T-helper 2 cell treated with Interferon-gamma antibody and Interleukin-4, amounts not matched to agents 5 μg/mL and 100 μg/mL, for 36 hours (primary cell): Measurements from ENCODE around the gene OR2J3.
"Not testable (repeated sequence)": the region's sequence is repeated elsewhere in the genome, so short reads cannot be mapped to it uniquely, and the experiment has no call there.

ENCODE experiments used
- DNase-seq: peaks from one replicate; pipeline ENCODE4 v3.0.0; 2021; ENCODE audit warnings: low spot score
- H3K27ac Mint-ChIP-seq: one replicate; pipeline ENCODE4 v1.8.0; 2021; ENCODE audit warnings: mild to moderate bottlenecking, mixed read lengths
- H3K27me3 Mint-ChIP-seq: one replicate; pipeline ENCODE4 v1.8.0; 2021; ENCODE audit warnings: low read depth, mixed read lengths
- H3K36me3 Mint-ChIP-seq: one replicate; pipeline ENCODE4 v1.8.0; 2021; ENCODE audit warnings: low read depth, mixed read lengths
- H3K4me1 Mint-ChIP-seq: one replicate; pipeline ENCODE4 v1.8.0; 2021; ENCODE audit warnings: low read depth, mixed read lengths
- H3K4me3 Mint-ChIP-seq: one replicate; pipeline ENCODE4 v1.8.0; 2022; ENCODE audit warnings: mild to moderate bottlenecking, moderate library complexity, mixed read lengths
- H3K9me3 Mint-ChIP-seq: one replicate; pipeline ENCODE4 v1.8.0; 2021; ENCODE audit warnings: mixed read lengths

Gene OR2J3

GRCh38 chr6:29107758-29108157 is at the start of gene OR2J3:
OR2J3 (plus strand) TSS chr6:29108058; CDS start chr6:29111891, 3,833 bp downstream.
- Mint-ChIP-seq H3K4me1 (no peaks in the 10 kb centered on the region), H3K9me3 (no peaks in the 10 kb centered on the region), H3K27ac (no peak within 1 kb of the TSS), H3K27me3 (peaks cover 8% of the 10 kb centered on the region), H3K36me3 (no peaks in the 10 kb centered on the region), H3K4me3 (no peak within 1 kb of the TSS)
- no peak for DNase-seq

DNA sequence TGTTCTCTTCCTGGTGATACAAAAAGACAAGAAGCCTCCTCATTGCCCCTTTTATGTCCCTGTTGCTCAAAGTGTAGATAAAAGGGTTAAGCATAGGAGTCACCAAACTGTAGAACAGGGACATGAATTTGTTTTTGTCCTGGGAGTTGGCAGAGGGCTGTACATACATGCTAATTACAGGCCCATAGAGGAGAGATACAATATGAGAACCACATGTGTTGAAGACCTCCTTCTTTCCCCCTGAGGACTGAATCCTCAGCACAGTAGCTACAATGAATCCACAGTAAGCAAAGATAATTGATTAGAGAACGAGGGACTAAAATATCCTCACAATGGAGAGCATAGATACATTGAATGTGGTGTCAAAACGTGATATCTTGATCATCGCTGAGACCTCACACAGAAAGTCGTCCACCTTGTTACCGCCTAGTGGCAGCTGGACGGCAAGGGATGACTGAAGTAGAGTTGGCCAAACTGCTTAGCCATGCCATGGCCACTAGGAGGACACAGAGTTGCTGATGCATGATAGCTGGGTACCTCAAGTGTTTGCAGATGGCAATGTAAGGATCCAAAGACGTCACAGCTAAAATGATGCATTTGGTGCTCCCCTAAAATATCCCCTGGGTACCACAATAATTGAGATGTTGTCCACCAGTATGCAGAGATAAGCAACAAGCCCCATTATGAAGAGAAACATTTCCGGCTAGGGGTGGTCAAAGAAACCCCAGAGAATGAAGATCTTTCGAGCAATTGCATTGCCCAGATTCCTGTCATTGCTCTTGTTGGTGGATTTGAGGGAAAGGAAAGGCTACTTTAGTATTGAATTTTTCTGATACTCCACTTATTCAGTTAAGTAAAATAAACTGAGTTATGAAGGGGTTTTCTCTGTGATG is 35.8 kb upstream of the OR2J3 start:
- Mint-ChIP-seq H3K36me3 (no peaks in the 10 kb centered on the region), H3K4me1 (no peaks in the 10 kb centered on the region), H3K27ac (no peak overlapping the region), H3K4me3 (no peak overlapping the region), H3K27me3 (peaks cover 13% of the 10 kb centered on the region), H3K9me3 (no peaks in the 10 kb centered on the region)
- DNase-seq: no peak

DNA sequence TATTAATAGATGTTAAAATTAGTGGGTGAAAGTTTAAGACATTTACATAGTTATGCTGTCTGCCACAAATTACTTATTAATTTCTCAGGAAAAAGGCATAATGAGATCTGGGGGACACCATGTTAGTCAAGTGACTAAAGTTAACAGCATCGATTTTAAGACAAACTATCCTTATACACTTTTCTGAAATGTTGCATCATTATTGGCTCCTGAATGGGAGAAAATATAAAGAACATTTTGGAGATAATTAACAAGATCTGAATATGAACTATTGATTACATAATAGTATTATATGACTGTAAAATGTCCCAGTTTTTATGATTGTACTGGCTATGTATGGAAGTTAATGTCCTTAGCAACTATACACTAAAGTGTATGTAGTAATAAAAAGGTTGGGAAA is 28.7 kb upstream of the OR2J3 start:
- DNase-seq: no peak
- peaks cover 11% of the 10 kb centered on the region for H3K27me3 Mint-ChIP-seq
- H3K27ac Mint-ChIP-seq: no peak overlapping the region
- no peak overlapping the region for H3K4me3 Mint-ChIP-seq
- no peaks in the 10 kb centered on the region for H3K36me3 Mint-ChIP-seq
- H3K4me1 Mint-ChIP-seq: no peaks in the 10 kb centered on the region
- no peaks in the 10 kb centered on the region for H3K9me3 Mint-ChIP-seq

GRCh38 chr6:29081312-29081711 is 26.5 kb upstream of the OR2J3 start:
- no peak overlapping the region for H3K4me3 Mint-ChIP-seq
- no peaks in the 10 kb centered on the region for H3K9me3 Mint-ChIP-seq
- no peak for DNase-seq
- H3K27ac Mint-ChIP-seq: no peak overlapping the region
- peaks cover 5% of the 10 kb centered on the region for H3K27me3 Mint-ChIP-seq
- no peaks in the 10 kb centered on the region for H3K36me3 Mint-ChIP-seq
- H3K4me1 Mint-ChIP-seq: no peaks in the 10 kb centered on the region

- Mint-ChIP-seq H3K9me3 (no peaks in the 10 kb centered on the region), H3K4me3 (no peak overlapping the region), H3K27me3 (peaks cover 5% of the 10 kb centered on the region), H3K4me1 (no peaks in the 10 kb centered on the region), H3K27ac (no peak overlapping the region), H3K36me3 (no peaks in the 10 kb centered on the region)
- DNase-seq: no peak
Observed at GRCh38 chr6:29082457-29082856, 25.4 kb upstream of the OR2J3 start.

GRCh38 chr6:29087213-29087612 is 20.6 kb upstream of the OR2J3 start, which contains the start of gene OR2B3:
OR2B3 (minus strand) TSS chr6:29087313; CDS start chr6:29087248, 65 bp downstream.
- Mint-ChIP-seq H3K27me3 (peaks cover 8% of the 10 kb centered on the region), H3K27ac (no peak within 1 kb of the TSS), H3K9me3 (no peaks in the 10 kb centered on the region), H3K4me1 (no peaks in the 10 kb centered on the region), H3K4me3 (no peak within 1 kb of the TSS), H3K36me3 (no peaks in the 10 kb centered on the region)
- no peak for DNase-seq

- H3K4me1 Mint-ChIP-seq: no peaks in the 10 kb centered on the region
- H3K27me3 Mint-ChIP-seq: peaks cover 11% of the 10 kb centered on the region
- H3K27ac Mint-ChIP-seq: no peak overlapping the region
- H3K9me3 Mint-ChIP-seq: no peaks in the 10 kb centered on the region
- no peak overlapping the region for H3K4me3 Mint-ChIP-seq
- H3K36me3 Mint-ChIP-seq: no peaks in the 10 kb centered on the region
- no peak for DNase-seq
Observed at GRCh38 chr6:29092957-29093356, 14.9 kb upstream of the OR2J3 start.

GRCh38 chr6:29097803-29098202 is 10.1 kb upstream of the OR2J3 start:
- Mint-ChIP-seq H3K4me1 (no peaks in the 10 kb centered on the region), H3K27ac (no peak overlapping the region), H3K9me3 (no peaks in the 10 kb centered on the region), H3K27me3 (peaks cover 13% of the 10 kb centered on the region), H3K36me3 (no peaks in the 10 kb centered on the region), H3K4me3 (no peak overlapping the region)
- no peak for DNase-seq

GRCh38 chr6:29099190-29099589 is 8.7 kb upstream of the OR2J3 start, which contains the start of gene OR2J1:
OR2J1 (plus strand) TSS chr6:29099490; CDS start chr6:29100943, 1,453 bp downstream.
- no peak within 1 kb of the TSS for H3K27ac Mint-ChIP-seq

GRCh38 chr6:29112135-29112534 is 4.3 kb downstream of the OR2J3 start:
- Mint-ChIP-seq H3K9me3 (no peaks in the 10 kb centered on the region), H3K27ac (no peak overlapping the region), H3K4me3 (no peak overlapping the region), H3K36me3 (no peaks in the 10 kb centered on the region), H3K4me1 (no peaks in the 10 kb centered on the region), H3K27me3 (peaks cover 8% of the 10 kb centered on the region)
- DNase-seq: no peak

More at GRCh38 chr6:29099190-29099589, 8.7 kb upstream of the OR2J3 start, which contains the start of gene OR2J1:
- no peak for DNase-seq
- Mint-ChIP-seq H3K4me1 (no peaks in the 10 kb centered on the region), H3K9me3 (no peaks in the 10 kb centered on the region), H3K36me3 (no peaks in the 10 kb centered on the region), H3K4me3 (no peak within 1 kb of the TSS), H3K27me3 (peaks cover 13% of the 10 kb centered on the region)

DNA sequence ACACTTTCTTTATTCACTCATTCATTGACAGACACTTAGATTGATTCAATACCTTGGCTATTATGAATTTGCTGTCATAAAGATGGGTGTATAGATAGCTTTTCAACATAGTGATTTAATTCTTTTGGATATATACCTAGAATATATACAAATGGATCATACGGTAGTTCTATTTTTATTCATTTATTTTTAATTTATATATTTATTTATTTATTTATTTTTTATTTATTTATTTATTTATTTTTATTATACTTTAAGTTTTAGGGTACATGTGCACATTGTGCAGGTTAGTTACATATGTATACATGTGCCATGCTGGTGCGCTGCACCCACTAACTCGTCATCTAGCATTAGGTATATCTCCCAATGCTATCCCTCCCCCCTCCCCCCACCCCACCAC is 7.1 kb downstream of the OR2J3 start:
- H3K27me3 Mint-ChIP-seq: not testable (repeated sequence)

DNA sequence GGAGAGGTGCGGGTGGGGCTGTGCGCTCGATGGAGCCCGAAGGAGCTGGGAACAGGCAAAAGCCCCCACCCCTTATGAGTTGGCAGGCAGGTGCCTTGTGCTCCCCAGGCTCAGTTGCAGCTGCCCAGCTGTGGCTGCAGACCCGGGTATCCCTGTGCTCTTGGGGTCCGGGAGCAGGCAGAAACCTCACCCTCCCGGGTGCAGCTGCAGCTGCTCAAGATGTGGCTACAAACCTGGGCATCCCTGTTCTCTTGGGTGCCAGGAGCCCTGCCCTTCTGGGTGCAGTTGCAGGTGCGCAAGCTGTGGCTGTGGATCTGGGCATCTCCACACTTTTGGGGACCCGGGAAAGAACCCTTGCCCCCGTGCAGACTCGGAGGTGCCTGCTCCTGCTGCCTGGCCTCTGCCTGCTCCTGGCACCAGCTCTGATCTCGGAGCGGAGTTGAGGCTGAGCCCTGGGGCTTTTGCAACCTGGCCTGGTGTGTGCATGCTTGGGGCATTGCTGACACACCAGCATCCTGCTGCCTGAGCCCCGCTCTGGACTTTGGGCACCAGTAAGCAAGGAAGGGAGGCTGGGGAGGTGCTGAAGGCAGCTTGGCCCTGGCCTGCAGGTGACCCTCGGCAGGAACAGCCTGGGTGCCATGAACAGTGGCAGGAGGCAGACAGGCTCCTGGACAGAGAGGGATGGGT is 21.6 kb downstream of the OR2J3 start:
- Mint-ChIP-seq H3K4me3 (no peak overlapping the region), H3K4me1 (no peaks in the 10 kb centered on the region), H3K36me3 (no peaks in the 10 kb centered on the region), H3K9me3 (no peaks in the 10 kb centered on the region), H3K27ac (no peak overlapping the region), H3K27me3 (peaks cover 5% of the 10 kb centered on the region)
- DNase-seq: no peak

More for the DNA sequence above, 7.1 kb downstream of the OR2J3 start:
- not testable (repeated sequence) for H3K9me3 Mint-ChIP-seq, H3K36me3 Mint-ChIP-seq, H3K27ac Mint-ChIP-seq, H3K4me3 Mint-ChIP-seq, DNase-seq, H3K4me1 Mint-ChIP-seq

GRCh38 chr6:29130644-29131043 is 22.8 kb downstream of the OR2J3 start:
- Mint-ChIP-seq H3K36me3 (no peaks in the 10 kb centered on the region), H3K9me3 (no peaks in the 10 kb centered on the region), H3K4me3 (no peak overlapping the region), H3K27ac (no peak overlapping the region), H3K4me1 (no peaks in the 10 kb centered on the region), H3K27me3 (peaks cover 11% of the 10 kb centered on the region)
- DNase-seq: no peak

DNA sequence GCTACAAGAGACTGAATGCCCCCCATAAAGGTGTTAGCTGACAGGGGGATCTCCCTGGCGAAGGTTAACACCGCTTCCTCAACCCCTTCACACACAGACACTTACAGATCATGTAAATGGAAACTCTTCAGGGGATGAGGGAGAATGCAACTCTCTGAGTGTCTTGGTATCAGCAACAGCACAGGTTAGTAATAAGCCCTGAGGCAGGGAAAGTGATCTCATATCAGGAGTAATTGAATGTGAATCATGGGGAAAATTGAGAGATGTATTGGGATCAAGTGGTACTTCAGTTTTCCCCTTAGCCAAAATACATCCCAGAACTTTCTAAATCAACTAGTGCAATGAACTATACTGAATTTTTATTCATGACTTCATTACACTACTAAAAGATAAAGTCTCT is 23.8 kb downstream of the OR2J3 start:
- DNase-seq: no peak
- Mint-ChIP-seq H3K36me3 (no peaks in the 10 kb centered on the region), H3K27me3 (peaks cover 11% of the 10 kb centered on the region)

More for the DNA sequence above, 23.8 kb downstream of the OR2J3 start:
- H3K4me3 Mint-ChIP-seq: no peak overlapping the region
- H3K9me3 Mint-ChIP-seq: no peaks in the 10 kb centered on the region
- H3K4me1 Mint-ChIP-seq: no peaks in the 10 kb centered on the region
- no peak overlapping the region for H3K27ac Mint-ChIP-seq
